Spleen (tissue), 7 donors: Measurements from ENCODE around the gene RAMP3.

Experiments used
- POLR2A ChIP-seq, 3 donors: fragments of 450-650 bp; IDR thresholded peaks; one replicate each; pipeline ENCODE4 v1.5.1; 2017; ENCODE audit warnings: antibody characterized with exemption in 3 of 3, mild to moderate bottlenecking in 1 of 3
- TF ChIP-seq, protein P1 (sequence below), 11 experiments: fragments of 200-600 bp in 7 of 11; fragments of 450-650 bp in 4 of 11; sonication (generic) in 4 of 11; IDR thresholded peaks in 8 of 11; conservative IDR thresholded peaks in 3 of 11; 1 replicate in 7 of 11; 2 replicates in 4 of 11; pipeline versions ENCODE4 v1.4.0 to v1.8.0; 2016 to 2021; ENCODE audit warnings: antibody characterized with exemption in 11 of 11, inconsistent platforms in 4 of 11, mild to moderate bottlenecking in 1 of 11
- donor health status: DM: no; HTN: no; CAD: no; lungs with moderate emphysema.
- donor health status: DM: no; HTN: no; CAD: no.
- donor health status: DM: no; HTN: no; CAD: no.

DNA sequence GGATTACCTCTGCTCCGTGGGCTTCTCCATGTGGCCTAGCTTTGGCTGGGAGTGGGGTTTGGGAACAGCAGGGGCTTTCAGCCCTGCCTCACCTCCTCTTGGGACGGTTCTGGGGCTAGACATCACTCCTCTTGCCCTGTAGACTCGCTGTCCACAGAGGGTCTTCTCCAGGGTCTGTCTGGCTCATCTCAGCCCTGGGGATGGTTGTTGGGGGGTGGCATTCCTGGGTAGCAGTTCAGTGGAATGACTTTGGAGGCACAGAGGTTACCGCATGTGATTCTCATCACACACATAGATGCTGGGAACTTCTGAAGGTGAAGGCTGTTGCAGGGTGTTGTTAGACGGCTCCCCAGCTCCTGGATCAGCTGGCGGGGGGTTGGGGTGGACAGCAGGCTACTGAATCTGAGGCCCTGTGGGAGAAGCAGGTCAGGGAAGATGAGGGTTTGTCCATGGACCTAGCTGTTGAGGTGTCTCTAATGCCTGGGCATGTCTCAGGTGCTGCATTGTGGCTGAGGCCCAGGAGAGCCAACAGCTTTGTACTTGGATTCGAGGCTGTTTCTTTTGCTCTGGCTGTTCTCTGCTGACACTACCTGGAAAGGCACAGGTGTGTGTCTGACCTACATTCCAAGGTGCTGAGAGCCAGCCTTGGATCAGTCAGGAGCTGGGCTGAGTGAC is 23.8 kb downstream of the RAMP3 start:
- TF ChIP-seq, protein P1, sequence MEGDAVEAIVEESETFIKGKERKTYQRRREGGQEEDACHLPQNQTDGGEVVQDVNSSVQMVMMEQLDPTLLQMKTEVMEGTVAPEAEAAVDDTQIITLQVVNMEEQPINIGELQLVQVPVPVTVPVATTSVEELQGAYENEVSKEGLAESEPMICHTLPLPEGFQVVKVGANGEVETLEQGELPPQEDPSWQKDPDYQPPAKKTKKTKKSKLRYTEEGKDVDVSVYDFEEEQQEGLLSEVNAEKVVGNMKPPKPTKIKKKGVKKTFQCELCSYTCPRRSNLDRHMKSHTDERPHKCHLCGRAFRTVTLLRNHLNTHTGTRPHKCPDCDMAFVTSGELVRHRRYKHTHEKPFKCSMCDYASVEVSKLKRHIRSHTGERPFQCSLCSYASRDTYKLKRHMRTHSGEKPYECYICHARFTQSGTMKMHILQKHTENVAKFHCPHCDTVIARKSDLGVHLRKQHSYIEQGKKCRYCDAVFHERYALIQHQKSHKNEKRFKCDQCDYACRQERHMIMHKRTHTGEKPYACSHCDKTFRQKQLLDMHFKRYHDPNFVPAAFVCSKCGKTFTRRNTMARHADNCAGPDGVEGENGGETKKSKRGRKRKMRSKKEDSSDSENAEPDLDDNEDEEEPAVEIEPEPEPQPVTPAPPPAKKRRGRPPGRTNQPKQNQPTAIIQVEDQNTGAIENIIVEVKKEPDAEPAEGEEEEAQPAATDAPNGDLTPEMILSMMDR (IDR thresholded peaks at IDR 0.05 in 8 of 11, conservative IDR thresholded peaks at IDR 0.05 in 3 of 11): no peak
- TF ChIP-seq POLR2A (IDR thresholded peaks at IDR 0.05): no peak
